K562 (cell line): ENCODE data around the gene TTLL3. TPM values are rescaled to one million over a fixed set of nuclear protein-coding genes. Genes with fewer than 3 reads are reported as not detected.

ENCODE experiments used
- ATAC-seq: fragments of 200-7000 bp; cut with Tn5 transposase; 3 replicates; pipeline ENCODE4 v1.9.1; 2020; ENCODE audit warnings: moderate library complexity
- BruUV-seq: library from RNA; stranded (reverse); fragments of 400-500 nt; replicated peaks from 2 replicates; lab custom pipeline; 2021; lab: Mats Ljungman, UMichigan
- CTCF ChIA-PET: fragments of 300-600 bp; formaldehyde crosslinking; extraction: SDS; loops from one replicate; lab custom pipeline; 2021; ENCODE audit warnings: low intra/inter-chr PET ratio; lab: Yijun Ruan, JAX
- POLR2A ChIA-PET: fragments of 300-600, 350-650 bp; sonication (Branson Sonifier 250); formaldehyde crosslinking; extraction: SDS; loops from one replicate; lab custom pipeline; 2021; ENCODE audit warnings: antibody characterized with exemption, inconsistent platforms; lab: Yijun Ruan, JAX
- DNase-seq, 4 experiments: peaks; one replicate each; pipeline versions ENCODE4 v3.0.0 to v3.0.0-alpha.2; 2011 to 2018; ENCODE audit warnings: low spot score in 3 of 4, mixed read lengths in 3 of 4; ENCODE audit errors: extremely low read depth in 1 of 4
- FAIRE-seq: peaks from 2 replicates; lab custom pipeline; 2011; peaks lifted over from hg19 to GRCh38; lab: Jason Lieb, UNC
- H2AFZ ChIP-seq: 2 replicates; pipeline ENCODE4 v1.6.0; 2011; ENCODE audit warnings: low read depth, low read length, control low read depth, inconsistent platforms
- H3K27ac ChIP-seq: fragments of 200-600 bp; 3 replicates; pipeline ENCODE4 v1.8.0; 2011; ENCODE audit warnings: low read depth, mild to moderate bottlenecking, control low read depth, inconsistent platforms, low read length, moderate library complexity, mixed read lengths; ENCODE audit errors: extremely low read depth
- H3K27me3 ChIP-seq, 2 experiments: fragments of 300-600 bp in 1 of 2; 2 replicates in 1 of 2; 3 replicates in 1 of 2; pipeline versions ENCODE4 v1.6.0 to v1.8.0; 2011; ENCODE audit warnings: inconsistent platforms in 2 of 2, low read length in 2 of 2, mild to moderate bottlenecking in 1 of 2, mixed read lengths in 1 of 2, moderate library complexity in 1 of 2; ENCODE audit not compliant: control insufficient read depth in 2 of 2, insufficient read depth in 2 of 2
- H3K36me3 ChIP-seq: fragments of 300-600 bp; 3 replicates; pipeline ENCODE4 v1.8.0; 2011; ENCODE audit warnings: mild to moderate bottlenecking, low read length, inconsistent platforms; ENCODE audit not compliant: control insufficient read depth, insufficient read depth
- H3K4me1 ChIP-seq, 2 experiments: fragments of 200-600 bp in 1 of 2; replicated peaks in 1 of 2; 2 replicates in 1 of 2; 3 replicates in 1 of 2; pipeline versions ENCODE4 v1.5.1 to v1.8.0; 2011; ENCODE audit warnings: inconsistent platforms in 2 of 2, low read length in 2 of 2, mild to moderate bottlenecking in 1 of 2, mixed read lengths in 1 of 2, moderate library complexity in 1 of 2; ENCODE audit not compliant: control insufficient read depth in 2 of 2, insufficient read depth in 2 of 2
- H3K4me2 ChIP-seq: 2 replicates; pipeline ENCODE4 v1.6.1; 2011; ENCODE audit warnings: low read length, control low read depth, inconsistent platforms, mixed read lengths; ENCODE audit not compliant: insufficient read depth
- H3K4me3 ChIP-seq: fragments of 200-600 bp; sonication (generic), shearing (Covaris generic); 2 replicates; pipeline ENCODE4 v1.5.1; 2016; ENCODE audit warnings: control low read depth, inconsistent platforms
- H3K79me2 ChIP-seq: fragments of 200-600 bp; 3 replicates; pipeline ENCODE4 v1.8.0; 2011; ENCODE audit warnings: low read length, inconsistent platforms; ENCODE audit not compliant: control insufficient read depth, insufficient read depth
- H3K9ac ChIP-seq, 2 experiments: 2 replicates each; pipeline versions ENCODE4 v1.6.0 to v1.6.1; 2011; ENCODE audit warnings: low read depth in 2 of 2, low read length in 2 of 2, control low read depth in 1 of 2, inconsistent platforms in 1 of 2, mild to moderate bottlenecking in 1 of 2, mixed read lengths in 1 of 2; ENCODE audit not compliant: insufficient read depth in 1 of 2
- H3K9me1 ChIP-seq: one replicate; pipeline ENCODE4 v1.6.0; 2011; ENCODE audit warnings: inconsistent platforms, mild to moderate bottlenecking, low read length, moderate library complexity; ENCODE audit not compliant: control insufficient read depth, insufficient read depth
- H3K9me3 ChIP-seq: replicated peaks from 2 replicates; pipeline ENCODE4 v1.5.1; 2011; ENCODE audit warnings: low read depth, low read length, inconsistent platforms; ENCODE audit not compliant: control insufficient read depth, insufficient read depth
- H4K20me1 ChIP-seq: replicated peaks from 2 replicates; pipeline ENCODE4 v1.6.1; 2011; ENCODE audit warnings: low read length, inconsistent platforms, mixed read lengths; ENCODE audit not compliant: control insufficient read depth, insufficient read depth
- WGBS: fragments of 100-300 bp; shearing (Covaris generic); methylation state at CpG from one replicate; pipeline ENCODE4 v1.1.6; 2016; ENCODE audit warnings: low coverage, mixed read lengths; ENCODE audit not compliant: insufficient coverage; ENCODE audit errors: missing lambda C conversion rate; 5-methylcytosine and 5-hydroxymethylcytosine counted together
- in situ Hi-C: fragments of 300-500 bp; cut with MboI; formaldehyde crosslinking; loops from 4 replicates; pipeline ENCODE4 v1.15.0; 2018; ENCODE audit warnings: inconsistent platforms, mixed read lengths
- intact Hi-C: fragments of 100-400 bp; cut with micrococcal nuclease; formaldehyde crosslinking; loops from 2 replicates; pipeline ENCODE4 v1.14.2; 2022
- polyA plus RNA-seq, 8 experiments: library from polyadenylated mRNA; depleted of rRNA in 4 of 8; stranded (reverse) in 5 of 8; unstranded in 3 of 8; fragments of >200 nt; fragmentation: Nextera tagmentation in 2 of 8; fragmentation: Illumina TruSeq in 1 of 8; extraction: Ambion mirVana in 2 of 8; extraction: Trizol in 1 of 8; gene quantifications; 2 replicates each; pipeline versions ENCODE4 v1.2.1 to v1.2.3, GENCODE V29; 2011 to 2014; ENCODE audit warnings: inconsistent platforms in 1 of 8, missing spikeins in 1 of 8
- total RNA-seq, 7 experiments: library from RNA; depleted of rRNA in 6 of 7; stranded (reverse); fragments of >200 nt in 6 of 7; fragmentation: Illumina TruSeq in 2 of 7; extraction: Trizol in 2 of 7; gene quantifications; 2 replicates each; pipeline versions ENCODE4 v1.2.1 to v1.2.3, GENCODE V29; 2011 to 2021; ENCODE audit warnings: low replicate concordance in 1 of 7
- TF ChIP-seq, protein P1 (sequence below), 3 experiments: IDR thresholded peaks in 2 of 3; conservative IDR thresholded peaks in 1 of 3; 2 replicates each; pipeline ENCODE4 v1.5.1; 2011 to 2012; ENCODE audit warnings: low read length in 3 of 3, mild to moderate bottlenecking in 3 of 3, control low read depth in 2 of 3, improper control_type of control experiment in 1 of 3, inconsistent platforms in 1 of 3, low read depth in 1 of 3, mixed read lengths in 1 of 3, moderate library complexity in 1 of 3; ENCODE audit not compliant: insufficient read depth in 2 of 3
- TF ChIP-seq, protein P2 (sequence below): sonication (generic); formaldehyde crosslinking; IDR thresholded peaks from 2 replicates; pipeline ENCODE4 v1.8.0; 2023; ENCODE audit warnings: mild to moderate bottlenecking, missing genetic modification reagents

The TTLL3 gene
- total and polyA plus RNA-seq, 9 of the 15 experiments (the other 6 are each of a cell fraction or from before 2014, with no cell fraction given): 8.9 to 106 (median 33.2) TPM

DNA sequence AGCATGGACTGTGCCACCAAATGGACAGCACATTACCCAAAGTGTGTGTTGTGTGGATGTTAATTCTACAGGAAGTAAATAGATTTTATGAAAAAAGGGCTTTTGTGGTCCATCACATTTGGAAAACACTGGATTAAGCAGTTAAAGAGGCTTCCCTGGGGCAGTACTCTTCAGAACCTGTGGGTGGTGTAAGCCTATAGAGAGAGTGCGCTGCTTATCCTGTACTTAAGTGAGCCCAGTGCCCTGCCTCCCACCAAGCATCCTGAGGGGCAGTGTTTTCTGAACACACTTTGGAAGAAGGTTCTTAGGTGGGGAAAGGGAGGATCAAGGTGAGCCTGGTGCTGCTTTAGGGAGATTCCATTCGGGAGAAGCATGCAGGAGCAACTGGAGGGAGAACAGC is 10.9 kb downstream of the TTLL3 start:
- Histone ChIP-seq H3K4me3 (no peak overlapping the region), H3K79me2 (no peaks in the 10 kb centered on the region), H3K9ac (no peak overlapping the region), H3K9me1 (peaks cover 7% of the 10 kb centered on the region), H4K20me1 (no peaks in the 10 kb centered on the region; the same call in 1 of the 2 replicates), H3K9me3 (no peaks in the 10 kb centered on the region), H3K4me1 (peaks cover 0 to 4% of the 10 kb centered on the region in 2 experiments; a peak in 2 of 5 replicates), H3K4me2 (no peak overlapping the region), H3K36me3 (peaks cover 43% of the 10 kb centered on the region), H2AFZ (no peak overlapping the region), H3K27ac (no peak overlapping the region), H3K27me3 (no peaks in the 10 kb centered on the region)
- 85% methylated on average over 2 of the region's 2 CpGs for WGBS
- ChIA-PET CTCF (no interaction called here), POLR2A (interaction anchor here (0.5 to 2.6 kb wide), 5 partner anchors 11 to 494 kb away, joined by 3 to 7 read pairs (median 5); no protein-coding TSS in a partner anchor)
- ATAC-seq (peak; percentile 83), DNase-seq (no peak), FAIRE-seq (peak; percentile 52)
- BruUV-seq: no TSS peak
- in situ Hi-C loops: no loop called here
- intact Hi-C loops: no loop called here
- TF ChIP-seq, protein P1, sequence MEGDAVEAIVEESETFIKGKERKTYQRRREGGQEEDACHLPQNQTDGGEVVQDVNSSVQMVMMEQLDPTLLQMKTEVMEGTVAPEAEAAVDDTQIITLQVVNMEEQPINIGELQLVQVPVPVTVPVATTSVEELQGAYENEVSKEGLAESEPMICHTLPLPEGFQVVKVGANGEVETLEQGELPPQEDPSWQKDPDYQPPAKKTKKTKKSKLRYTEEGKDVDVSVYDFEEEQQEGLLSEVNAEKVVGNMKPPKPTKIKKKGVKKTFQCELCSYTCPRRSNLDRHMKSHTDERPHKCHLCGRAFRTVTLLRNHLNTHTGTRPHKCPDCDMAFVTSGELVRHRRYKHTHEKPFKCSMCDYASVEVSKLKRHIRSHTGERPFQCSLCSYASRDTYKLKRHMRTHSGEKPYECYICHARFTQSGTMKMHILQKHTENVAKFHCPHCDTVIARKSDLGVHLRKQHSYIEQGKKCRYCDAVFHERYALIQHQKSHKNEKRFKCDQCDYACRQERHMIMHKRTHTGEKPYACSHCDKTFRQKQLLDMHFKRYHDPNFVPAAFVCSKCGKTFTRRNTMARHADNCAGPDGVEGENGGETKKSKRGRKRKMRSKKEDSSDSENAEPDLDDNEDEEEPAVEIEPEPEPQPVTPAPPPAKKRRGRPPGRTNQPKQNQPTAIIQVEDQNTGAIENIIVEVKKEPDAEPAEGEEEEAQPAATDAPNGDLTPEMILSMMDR (IDR thresholded peaks at IDR 0.05 in 2 of 3, conservative IDR thresholded peaks at IDR 0.05 in 1 of 3; ENCODE audit: insufficient read depth in 2 of 3, low read depth in 1 of 3, low read length in 3 of 3): peak; percentile 34 to 50 (median 45); a peak in 5 of 6 replicates
- TF ChIP-seq, protein P2, sequence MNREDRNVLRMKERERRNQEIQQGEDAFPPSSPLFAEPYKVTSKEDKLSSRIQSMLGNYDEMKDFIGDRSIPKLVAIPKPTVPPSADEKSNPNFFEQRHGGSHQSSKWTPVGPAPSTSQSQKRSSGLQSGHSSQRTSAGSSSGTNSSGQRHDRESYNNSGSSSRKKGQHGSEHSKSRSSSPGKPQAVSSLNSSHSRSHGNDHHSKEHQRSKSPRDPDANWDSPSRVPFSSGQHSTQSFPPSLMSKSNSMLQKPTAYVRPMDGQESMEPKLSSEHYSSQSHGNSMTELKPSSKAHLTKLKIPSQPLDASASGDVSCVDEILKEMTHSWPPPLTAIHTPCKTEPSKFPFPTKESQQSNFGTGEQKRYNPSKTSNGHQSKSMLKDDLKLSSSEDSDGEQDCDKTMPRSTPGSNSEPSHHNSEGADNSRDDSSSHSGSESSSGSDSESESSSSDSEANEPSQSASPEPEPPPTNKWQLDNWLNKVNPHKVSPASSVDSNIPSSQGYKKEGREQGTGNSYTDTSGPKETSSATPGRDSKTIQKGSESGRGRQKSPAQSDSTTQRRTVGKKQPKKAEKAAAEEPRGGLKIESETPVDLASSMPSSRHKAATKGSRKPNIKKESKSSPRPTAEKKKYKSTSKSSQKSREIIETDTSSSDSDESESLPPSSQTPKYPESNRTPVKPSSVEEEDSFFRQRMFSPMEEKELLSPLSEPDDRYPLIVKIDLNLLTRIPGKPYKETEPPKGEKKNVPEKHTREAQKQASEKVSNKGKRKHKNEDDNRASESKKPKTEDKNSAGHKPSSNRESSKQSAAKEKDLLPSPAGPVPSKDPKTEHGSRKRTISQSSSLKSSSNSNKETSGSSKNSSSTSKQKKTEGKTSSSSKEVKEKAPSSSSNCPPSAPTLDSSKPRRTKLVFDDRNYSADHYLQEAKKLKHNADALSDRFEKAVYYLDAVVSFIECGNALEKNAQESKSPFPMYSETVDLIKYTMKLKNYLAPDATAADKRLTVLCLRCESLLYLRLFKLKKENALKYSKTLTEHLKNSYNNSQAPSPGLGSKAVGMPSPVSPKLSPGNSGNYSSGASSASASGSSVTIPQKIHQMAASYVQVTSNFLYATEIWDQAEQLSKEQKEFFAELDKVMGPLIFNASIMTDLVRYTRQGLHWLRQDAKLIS (CRISPR knock-in tag): no peak
